ENCODE results near the gene ERVH48-1.

- TF ChIP-seq CTCF (IDR thresholded peaks at IDR 0.05 in 4 of 5, conservative IDR thresholded peaks at IDR 0.05 in 1 of 5), result no peak
- TF ChIP-seq POLR2A (IDR thresholded peaks at IDR 0.05), result no peak
Observed at GRCh38 chr21:42900446-42900845, 25.0 kb downstream of the ERVH48-1 start.

Measured in gastrocnemius medialis (tissue), 4 donors.